ENCODE measurements around the gene ZNF302.

DNA sequence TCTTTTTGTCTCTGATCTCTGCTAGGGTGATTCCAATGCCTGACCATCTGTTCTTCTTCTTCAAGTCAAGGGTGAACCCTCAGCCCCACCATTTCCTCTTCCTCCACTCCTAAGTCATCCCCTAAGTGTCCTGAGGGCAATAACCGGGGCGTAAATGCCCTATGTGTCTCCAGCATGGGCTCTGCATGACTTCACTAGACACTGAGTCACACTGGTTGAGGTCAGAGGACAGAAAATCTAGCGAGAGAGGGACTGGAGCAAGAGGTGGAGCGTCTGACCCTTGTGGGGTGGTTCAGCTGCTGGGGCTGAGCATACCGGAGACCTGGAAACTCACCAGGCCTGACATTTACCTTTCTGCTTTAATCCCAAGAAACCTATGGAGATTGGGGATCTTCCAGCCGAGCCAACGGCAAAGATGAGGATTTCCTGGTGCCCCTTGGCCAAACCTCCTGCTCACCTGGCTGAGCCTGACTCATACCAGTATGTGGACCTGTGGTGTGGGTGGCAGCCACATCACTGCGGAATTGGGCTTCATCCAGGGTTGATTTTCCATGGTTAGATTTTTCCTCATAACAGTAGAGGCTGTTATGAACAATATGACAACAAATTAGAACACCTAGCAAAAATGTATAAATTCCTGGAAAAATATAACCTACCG, 27.5 kb upstream of the ZNF302 start:
- no peak for TF ChIP-seq CTCF (conservative IDR thresholded peaks at IDR 0.05; ENCODE audit: low read depth, low read length)
- TF ChIP-seq EZH2 (IDR thresholded peaks at IDR 0.05; ENCODE audit: borderline replicate concordance, low read depth, low read length, poor library complexity, severe bottlenecking) = no peak

Measured in A673 (cell line).